Measurements from ENCODE around the gene PRDM1. TPM values are rescaled to one million over a fixed set of nuclear protein-coding genes. Genes with fewer than 3 reads are reported as not detected.

PRDM1 gene
- total and polyA plus RNA-seq, 8 donors = 5.5 to 11.1 (median 8.8) TPM

DNA sequence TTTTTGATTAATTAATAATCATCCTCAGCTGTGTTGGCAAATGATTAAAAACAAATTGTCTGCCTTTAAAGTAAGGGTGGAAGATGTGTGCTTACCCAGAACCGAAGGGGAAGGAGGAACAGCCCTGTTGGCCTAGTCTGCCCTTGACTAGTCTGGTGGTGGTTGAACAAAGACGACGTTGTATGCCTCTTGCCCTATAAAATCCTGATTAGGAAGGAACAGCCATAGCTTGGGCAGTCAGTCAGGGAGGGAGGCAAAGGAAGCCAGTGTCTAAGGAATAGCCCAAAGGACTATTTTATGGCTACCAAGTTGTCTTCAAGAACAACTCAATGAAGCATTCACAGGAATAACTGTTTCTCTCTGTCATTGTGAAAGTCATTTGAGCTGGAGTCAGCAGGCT is 70.7 kb downstream of the PRDM1 start:
- Histone ChIP-seq H3K36me3 (no peaks in the 10 kb centered on the region), H3K27ac (no peak overlapping the region), H3K4me3 (no peak overlapping the region), H3K4me1 (no peaks in the 10 kb centered on the region), H3K9me3 (no peaks in the 10 kb centered on the region), H3K27me3 (no peaks in the 10 kb centered on the region)
- DNase-seq = no peak
- ATAC-seq = no peak
- intact Hi-C loops (cut with DNase I) = no loop called here
- no peak for TF ChIP-seq CTCF (IDR thresholded peaks at IDR 0.05)

DNA sequence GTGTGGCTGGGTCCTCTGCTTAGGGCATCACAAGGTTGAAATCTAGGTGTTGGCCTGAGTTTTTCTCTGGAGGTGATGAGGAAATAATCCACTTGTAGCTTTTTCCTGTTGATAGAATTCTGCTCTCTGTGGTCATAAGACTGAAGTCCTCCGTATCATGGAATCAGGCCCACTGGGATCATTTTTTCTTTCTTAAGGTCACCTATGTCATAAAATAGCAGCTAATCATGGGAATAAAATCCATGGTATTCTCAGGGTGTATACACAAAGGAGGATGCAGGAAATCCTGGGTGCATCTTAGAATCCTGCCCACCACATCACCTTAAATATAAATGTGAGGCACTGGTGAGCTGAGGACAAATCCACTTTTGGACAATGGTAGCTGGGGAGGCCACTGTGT is 72.7 kb downstream of the PRDM1 start:
- Histone ChIP-seq H3K4me3 (no peak overlapping the region), H3K27me3 (no peaks in the 10 kb centered on the region), H3K9me3 (no peaks in the 10 kb centered on the region), H3K27ac (no peak overlapping the region), H3K4me1 (peaks cover 4 to 12% of the 10 kb centered on the region in 2 donors), H3K36me3 (no peaks in the 10 kb centered on the region)
- DNase-seq = no peak
- no peak for ATAC-seq
- TF ChIP-seq CTCF (IDR thresholded peaks at IDR 0.05) = no peak
- intact Hi-C loops (cut with DNase I) = no loop called here

Other genes with a start within 250 kb of the PRDM1 start
- gene ATG5, start 239.4 kb downstream of the PRDM1 start, total RNA-seq = 10 to 100 TPM; 30.9 to 31.8 TPM
- gene ATG5, start 239.4 kb downstream of the PRDM1 start, polyA plus RNA-seq (ENCODE audit: insufficient read length in 6 of 6) = 10 to 100 TPM; 35.0 to 42.1 (median 39.8) TPM

All from left lung (tissue), 10 donors.